ENCODE measurements around the gene PSMD12. TPM values are rescaled to one million over a fixed set of nuclear protein-coding genes. Genes with fewer than 3 reads are reported as not detected.

Gene PSMD12
- total RNA-seq, 4 donors from 2014 or later: 24.1 to 45.3 (median 27.7) TPM

GRCh38 chr17:67411397-67411796 is 45.0 kb upstream of the PSMD12 start:
- TF ChIP-seq CTCF (IDR thresholded peaks at IDR 0.05; ENCODE audit: low read depth): no peak

GRCh38 chr17:67403483-67403882 is 37.1 kb upstream of the PSMD12 start:
- no peak for TF ChIP-seq CTCF (IDR thresholded peaks at IDR 0.05; ENCODE audit: low read depth)

- TF ChIP-seq CTCF (IDR thresholded peaks at IDR 0.05; ENCODE audit: low read depth): no peak
These were observed 36.7 kb upstream of the PSMD12 start for GRCh38 chr17:67403065-67403464.

- TF ChIP-seq CTCF (IDR thresholded peaks at IDR 0.05; ENCODE audit: low read depth): no peak
These were observed 35.5 kb upstream of the PSMD12 start for GRCh38 chr17:67401598-67402504.

GRCh38 chr17:67401106-67401505 is 34.7 kb upstream of the PSMD12 start:
- TF ChIP-seq CTCF (IDR thresholded peaks at IDR 0.05; ENCODE audit: low read depth): no peak

GRCh38 chr17:67400193-67400592 is 33.8 kb upstream of the PSMD12 start:
- no peak for TF ChIP-seq CTCF (IDR thresholded peaks at IDR 0.05; ENCODE audit: low read depth)

- no peak for TF ChIP-seq CTCF (IDR thresholded peaks at IDR 0.05; ENCODE audit: low read depth)
These were observed 33.3 kb upstream of the PSMD12 start for GRCh38 chr17:67399676-67400075.
